Hepatocyte (in vitro differentiated cells): Measurements from ENCODE around the gene CPB1.

Experiments used
- EZH2 ChIP-seq: fragments of 200-600 bp; sonication (generic); IDR thresholded peaks from 2 replicates; pipeline ENCODE4 v1.6.1; 2016; ENCODE audit warnings: antibody characterized with exemption, mild to moderate bottlenecking, borderline replicate concordance
- TF ChIP-seq, protein P1 (sequence below): fragments of 200-600 bp; sonication (generic); IDR thresholded peaks from 2 replicates; pipeline ENCODE4 v1.5.1; 2016; ENCODE audit warnings: antibody characterized with exemption, mild to moderate bottlenecking; ENCODE audit not compliant: poor library complexity

DNA sequence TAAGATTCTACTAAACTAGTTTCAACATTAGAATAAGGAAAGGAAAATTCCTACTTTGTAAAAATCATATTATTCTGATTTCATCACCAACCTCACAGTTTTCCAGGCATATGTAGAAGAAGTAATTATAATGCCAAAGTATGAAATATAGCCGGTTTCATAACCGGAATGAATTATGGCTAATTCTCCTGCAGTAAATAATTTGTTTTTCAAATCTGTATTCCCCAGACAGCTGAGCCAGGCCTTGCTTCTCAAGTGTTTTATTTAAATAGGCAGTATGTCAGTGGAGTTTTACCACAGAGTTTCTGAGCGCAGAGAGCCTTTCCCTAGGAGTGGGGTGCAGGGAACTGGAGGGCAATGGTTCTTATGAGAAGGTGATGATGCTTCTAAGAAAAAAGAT is 28.8 kb downstream of the CPB1 start:
- TF ChIP-seq, protein P1, sequence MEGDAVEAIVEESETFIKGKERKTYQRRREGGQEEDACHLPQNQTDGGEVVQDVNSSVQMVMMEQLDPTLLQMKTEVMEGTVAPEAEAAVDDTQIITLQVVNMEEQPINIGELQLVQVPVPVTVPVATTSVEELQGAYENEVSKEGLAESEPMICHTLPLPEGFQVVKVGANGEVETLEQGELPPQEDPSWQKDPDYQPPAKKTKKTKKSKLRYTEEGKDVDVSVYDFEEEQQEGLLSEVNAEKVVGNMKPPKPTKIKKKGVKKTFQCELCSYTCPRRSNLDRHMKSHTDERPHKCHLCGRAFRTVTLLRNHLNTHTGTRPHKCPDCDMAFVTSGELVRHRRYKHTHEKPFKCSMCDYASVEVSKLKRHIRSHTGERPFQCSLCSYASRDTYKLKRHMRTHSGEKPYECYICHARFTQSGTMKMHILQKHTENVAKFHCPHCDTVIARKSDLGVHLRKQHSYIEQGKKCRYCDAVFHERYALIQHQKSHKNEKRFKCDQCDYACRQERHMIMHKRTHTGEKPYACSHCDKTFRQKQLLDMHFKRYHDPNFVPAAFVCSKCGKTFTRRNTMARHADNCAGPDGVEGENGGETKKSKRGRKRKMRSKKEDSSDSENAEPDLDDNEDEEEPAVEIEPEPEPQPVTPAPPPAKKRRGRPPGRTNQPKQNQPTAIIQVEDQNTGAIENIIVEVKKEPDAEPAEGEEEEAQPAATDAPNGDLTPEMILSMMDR: no peak
- TF ChIP-seq EZH2: no peak
